ENCODE results near the gene OST4.

DNA sequence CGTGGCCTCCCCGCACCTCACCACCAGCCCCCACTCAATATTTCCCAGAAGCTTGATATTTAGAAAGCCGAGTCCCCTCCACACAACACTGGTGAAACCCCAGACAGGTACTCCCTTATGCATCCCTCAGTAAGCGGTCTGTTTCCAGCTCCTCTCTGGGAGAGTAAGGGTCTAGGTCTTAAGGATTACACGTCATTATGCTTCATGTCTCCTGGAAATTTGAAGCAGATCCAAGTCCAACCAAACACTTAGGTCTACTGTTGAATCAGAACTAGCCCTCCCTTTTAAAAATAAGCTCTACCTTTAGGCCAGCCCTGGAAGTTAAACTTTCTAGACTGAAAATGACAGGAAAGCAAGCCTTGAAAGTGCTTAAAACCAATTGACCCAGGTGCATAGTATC, 1.5 kb upstream of the OST4 start:
- no peak for TF ChIP-seq POLR2A (IDR thresholded peaks at IDR 0.05; ENCODE audit: low read length)
- no peak for TF ChIP-seq GATA1 (IDR thresholded peaks at IDR 0.05; ENCODE audit: low read depth, low read length)
